Ovary (tissue), 3 donors: Measurements from ENCODE around the gene SLC9A7.

Experiments used
- EP300 ChIP-seq: sonication (generic); formaldehyde crosslinking; IDR thresholded peaks from one replicate; pipeline ENCODE4 v1.6.1; 2017; ENCODE audit warnings: antibody characterized with exemption
- POLR2A ChIP-seq: fragments of 450-650 bp; IDR thresholded peaks from one replicate; pipeline ENCODE4 v1.6.1; 2017; ENCODE audit warnings: antibody characterized with exemption, mild to moderate bottlenecking, moderate library complexity
- TF ChIP-seq, protein P1 (sequence below), 3 donors: fragments of 450-650 bp in 2 of 3; fragments of 200-600 bp in 1 of 3; IDR thresholded peaks; one replicate each; pipeline versions ENCODE4 v1.5.1 to v1.8.0; 2016 to 2022; ENCODE audit warnings: antibody characterized with exemption in 3 of 3, mild to moderate bottlenecking in 1 of 3
- donor health status: DM: no; HTN: no; CAD: no.

GRCh38 chrX:46743046-46743445 is 15.9 kb downstream of the SLC9A7 start:
- TF ChIP-seq, protein P1, sequence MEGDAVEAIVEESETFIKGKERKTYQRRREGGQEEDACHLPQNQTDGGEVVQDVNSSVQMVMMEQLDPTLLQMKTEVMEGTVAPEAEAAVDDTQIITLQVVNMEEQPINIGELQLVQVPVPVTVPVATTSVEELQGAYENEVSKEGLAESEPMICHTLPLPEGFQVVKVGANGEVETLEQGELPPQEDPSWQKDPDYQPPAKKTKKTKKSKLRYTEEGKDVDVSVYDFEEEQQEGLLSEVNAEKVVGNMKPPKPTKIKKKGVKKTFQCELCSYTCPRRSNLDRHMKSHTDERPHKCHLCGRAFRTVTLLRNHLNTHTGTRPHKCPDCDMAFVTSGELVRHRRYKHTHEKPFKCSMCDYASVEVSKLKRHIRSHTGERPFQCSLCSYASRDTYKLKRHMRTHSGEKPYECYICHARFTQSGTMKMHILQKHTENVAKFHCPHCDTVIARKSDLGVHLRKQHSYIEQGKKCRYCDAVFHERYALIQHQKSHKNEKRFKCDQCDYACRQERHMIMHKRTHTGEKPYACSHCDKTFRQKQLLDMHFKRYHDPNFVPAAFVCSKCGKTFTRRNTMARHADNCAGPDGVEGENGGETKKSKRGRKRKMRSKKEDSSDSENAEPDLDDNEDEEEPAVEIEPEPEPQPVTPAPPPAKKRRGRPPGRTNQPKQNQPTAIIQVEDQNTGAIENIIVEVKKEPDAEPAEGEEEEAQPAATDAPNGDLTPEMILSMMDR (IDR thresholded peaks at IDR 0.05), result no peak
- no peak for TF ChIP-seq POLR2A
- TF ChIP-seq EP300, result no peak
